HG03558 (cell line): ENCODE measurements around the gene ZNF785.
"Not testable (repeated sequence)": the region's sequence is repeated elsewhere in the genome, so short reads cannot be mapped to it uniquely, and the experiment has no call there.

Experiments
- ATAC-seq: cut with Tn5 transposase; IDR thresholded peaks from one replicate; pipeline ENCODE4 v1.9.1; 2021; ENCODE audit warnings: moderate number of reproducible peaks; ENCODE audit not compliant: unreplicated experiment; ENCODE audit errors: extremely low read depth

ZNF785 gene

DNA sequence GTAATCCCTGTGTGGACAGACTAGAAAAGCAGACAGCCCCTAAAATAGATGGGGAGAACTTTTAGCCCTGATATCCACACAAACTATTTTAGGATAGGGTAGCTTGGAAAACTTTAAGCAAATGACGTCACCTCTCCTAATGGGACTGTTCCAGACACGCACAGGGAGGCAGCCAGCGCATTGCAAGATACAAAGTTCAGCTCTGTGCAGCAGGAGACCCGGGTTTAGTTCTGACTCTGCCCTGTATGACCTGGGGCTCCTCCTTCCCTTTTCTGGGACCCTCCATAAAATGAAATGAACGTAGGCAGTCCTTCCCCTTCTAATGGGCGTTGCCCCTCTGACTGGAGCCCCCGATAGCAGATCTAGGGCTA, 18.4 kb upstream of the ZNF785 start:
- no peak for ATAC-seq

DNA sequence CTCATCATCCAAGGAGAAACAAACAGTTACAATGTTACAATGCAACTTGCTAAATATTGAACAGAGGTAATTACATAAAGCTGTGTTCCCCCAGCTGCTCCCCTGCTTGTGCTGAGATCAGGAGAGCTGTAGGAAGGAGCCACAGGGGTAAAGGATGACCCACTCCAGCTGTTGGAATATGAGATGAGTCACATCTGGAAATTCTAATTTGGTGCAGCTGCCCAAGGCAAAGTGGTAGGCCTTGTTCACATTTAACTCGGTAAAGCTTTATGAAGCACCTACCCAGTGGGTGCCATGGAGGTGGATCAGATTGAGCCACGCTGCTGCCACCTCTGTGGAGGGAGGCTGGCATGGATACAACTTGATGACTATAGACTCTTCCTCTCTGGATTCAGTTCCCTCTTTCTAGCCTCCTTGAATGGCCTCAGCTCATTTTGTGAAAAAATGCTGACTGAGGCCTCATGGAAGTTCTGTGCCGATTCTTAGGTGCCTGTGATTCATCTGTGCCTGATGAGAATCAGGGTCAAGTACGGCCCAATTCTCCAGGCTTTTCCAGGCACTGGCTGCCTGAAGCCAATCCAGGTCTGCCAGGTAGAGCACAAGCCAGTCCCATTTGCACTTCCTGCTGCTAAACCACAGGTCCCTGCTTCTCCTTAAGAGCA, 17.2 kb upstream of the ZNF785 start:
- no peak for ATAC-seq

DNA sequence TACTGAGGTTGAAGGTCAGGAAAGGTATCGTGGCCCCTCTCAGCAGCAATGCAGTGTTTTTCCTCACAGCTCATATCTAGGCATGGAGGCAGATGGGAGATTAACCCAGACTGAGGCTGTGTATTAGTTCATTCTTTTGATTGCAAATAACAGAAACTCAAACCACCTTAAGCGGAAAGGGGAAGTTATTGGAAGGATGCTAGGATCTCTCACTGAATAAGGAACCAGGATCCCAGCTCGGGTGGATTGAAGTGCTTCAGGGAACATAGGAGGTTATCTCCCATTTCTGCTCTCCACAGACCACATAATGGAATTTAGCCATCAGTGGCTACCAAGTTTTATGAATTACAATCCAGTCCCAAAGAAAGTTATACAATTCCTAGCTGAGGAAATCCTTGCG, 16.5 kb upstream of the ZNF785 start:
- no peak for ATAC-seq

DNA sequence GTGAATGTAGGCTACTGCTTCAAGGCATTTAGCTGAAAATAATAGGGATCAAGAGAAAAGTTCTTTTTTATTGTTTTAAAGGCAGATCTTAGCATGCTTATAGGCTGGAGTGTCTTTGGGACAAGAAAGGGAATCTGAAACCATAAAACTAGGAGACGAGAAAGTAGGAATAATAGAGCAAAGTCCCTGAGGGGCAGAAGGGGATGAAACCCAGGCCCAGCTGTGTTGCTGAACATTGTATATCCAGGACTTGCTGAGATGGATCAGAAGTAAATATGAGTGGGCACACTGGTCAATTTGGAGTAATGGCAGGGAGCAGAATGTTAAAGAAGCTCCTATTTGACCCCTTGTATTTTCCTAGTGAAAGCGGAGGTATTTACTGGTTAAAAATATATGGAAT, 15.4 kb upstream of the ZNF785 start:
- no peak for ATAC-seq

DNA sequence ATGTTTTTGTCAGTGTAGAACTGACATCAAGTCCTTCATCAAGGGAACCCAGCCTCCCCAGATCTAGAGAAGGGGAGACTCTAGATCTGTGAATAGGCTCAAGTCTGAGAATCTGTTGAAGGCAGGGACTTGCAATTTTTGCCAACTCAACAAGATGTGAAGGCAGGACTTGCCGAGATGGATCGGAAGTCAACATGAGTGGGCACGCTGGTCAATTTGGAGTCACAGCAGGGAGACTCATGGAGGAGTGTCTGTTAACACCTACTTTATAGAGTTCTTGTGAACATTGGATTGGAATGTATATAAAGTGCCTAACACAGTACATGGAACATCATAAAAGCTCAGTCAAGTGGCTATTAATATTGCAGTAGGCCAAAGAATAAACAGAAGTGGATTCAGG, 14.7 kb upstream of the ZNF785 start:
- no peak for ATAC-seq

DNA sequence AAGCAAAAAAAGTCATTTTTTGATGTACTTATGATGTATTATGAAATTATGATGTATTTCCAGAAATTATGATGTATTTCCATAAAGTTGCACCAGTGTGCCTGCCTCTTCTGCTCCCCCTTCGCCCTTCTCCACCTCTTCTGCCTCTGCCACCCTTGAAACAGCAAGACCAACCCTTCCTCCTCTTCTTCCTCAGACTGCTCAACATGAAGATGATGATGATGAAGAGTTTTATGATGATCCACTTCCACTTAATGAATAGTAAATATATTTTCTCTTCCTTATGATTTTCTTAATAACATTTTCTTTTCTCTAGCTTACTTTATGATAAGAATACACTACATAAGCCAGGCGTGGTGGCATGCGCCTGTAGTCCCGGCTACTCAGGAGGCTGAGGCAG, 7.4 kb upstream of the ZNF785 start:
- ATAC-seq = no peak

DNA sequence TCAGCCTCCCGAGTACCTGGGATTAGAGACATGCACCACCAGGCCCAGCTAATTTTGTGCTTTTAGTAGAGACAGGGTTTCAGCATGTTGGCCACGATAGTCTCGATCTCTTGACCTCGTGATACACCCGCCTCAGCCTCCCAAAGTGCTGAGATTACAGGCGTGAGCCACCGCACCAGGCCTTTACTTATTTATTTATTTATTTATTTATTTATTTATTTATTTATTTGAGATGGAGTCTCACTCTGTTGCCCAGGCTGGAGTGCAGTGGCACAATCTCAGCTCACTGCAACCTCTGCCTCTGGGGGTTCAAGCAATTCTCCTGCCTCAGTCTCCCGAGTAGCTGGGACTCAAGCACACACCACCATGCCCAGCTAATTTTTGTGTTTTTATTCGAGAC, 5.4 kb upstream of the ZNF785 start:
- ATAC-seq = not testable (repeated sequence)

DNA sequence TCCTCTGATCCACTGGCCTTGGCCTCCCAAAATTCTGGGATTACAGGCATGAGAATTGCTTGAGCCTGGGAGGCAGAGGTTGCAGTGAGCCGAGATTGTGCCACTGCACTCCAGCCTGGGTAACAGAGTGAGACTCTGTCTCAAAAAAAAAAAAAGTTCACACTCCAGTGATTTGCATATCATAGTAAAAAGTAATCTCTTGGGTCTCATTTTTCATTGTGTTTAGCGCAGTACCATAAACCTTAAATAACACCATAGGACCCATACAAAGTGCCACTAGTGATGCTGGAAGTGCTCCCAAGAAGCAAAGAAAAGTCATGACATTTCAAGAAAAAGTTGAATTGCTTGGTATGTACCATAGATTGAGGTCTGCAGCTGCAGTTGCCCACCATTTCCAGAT, 4.1 kb upstream of the ZNF785 start:
- ATAC-seq = not testable (repeated sequence)

DNA sequence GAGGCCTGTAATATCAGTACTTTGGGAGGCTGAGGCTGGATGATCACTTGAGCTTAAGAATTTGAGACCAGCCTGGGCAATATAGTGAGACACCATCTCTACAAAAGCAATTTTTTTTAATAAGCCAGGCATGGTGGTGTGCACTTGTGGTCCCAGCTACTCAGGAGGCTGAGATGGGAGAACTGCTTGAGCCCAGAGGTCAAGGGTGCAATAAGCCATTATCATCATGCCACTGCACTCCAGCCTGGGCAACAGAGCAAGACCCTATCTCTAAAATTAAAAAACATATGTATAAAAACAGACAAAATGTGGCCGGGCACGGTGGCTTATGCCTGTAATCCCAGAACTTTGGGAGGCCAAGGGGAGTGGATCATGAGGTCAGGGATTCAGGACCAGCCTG, 3.2 kb upstream of the ZNF785 start:
- no peak for ATAC-seq

DNA sequence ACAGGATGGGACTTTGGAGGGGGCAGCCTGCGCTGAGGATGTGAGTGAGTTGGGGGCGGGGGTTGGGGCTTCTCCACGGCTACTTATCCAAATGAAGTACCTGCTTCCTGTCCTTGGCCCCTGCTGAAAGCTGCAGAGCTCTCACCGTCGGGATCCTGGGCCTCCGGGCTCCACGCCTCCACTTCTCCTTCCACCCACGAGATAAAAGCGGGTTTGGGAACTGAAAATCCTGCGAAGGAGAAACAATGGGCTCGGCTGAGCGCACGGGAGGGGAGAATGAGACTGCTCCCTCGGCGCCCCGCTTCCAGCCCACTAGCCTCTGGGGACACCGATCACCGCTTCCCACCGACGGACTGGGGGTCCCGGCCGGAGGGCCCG, 486 bp downstream of the ZNF785 start:
- no peak for ATAC-seq

DNA sequence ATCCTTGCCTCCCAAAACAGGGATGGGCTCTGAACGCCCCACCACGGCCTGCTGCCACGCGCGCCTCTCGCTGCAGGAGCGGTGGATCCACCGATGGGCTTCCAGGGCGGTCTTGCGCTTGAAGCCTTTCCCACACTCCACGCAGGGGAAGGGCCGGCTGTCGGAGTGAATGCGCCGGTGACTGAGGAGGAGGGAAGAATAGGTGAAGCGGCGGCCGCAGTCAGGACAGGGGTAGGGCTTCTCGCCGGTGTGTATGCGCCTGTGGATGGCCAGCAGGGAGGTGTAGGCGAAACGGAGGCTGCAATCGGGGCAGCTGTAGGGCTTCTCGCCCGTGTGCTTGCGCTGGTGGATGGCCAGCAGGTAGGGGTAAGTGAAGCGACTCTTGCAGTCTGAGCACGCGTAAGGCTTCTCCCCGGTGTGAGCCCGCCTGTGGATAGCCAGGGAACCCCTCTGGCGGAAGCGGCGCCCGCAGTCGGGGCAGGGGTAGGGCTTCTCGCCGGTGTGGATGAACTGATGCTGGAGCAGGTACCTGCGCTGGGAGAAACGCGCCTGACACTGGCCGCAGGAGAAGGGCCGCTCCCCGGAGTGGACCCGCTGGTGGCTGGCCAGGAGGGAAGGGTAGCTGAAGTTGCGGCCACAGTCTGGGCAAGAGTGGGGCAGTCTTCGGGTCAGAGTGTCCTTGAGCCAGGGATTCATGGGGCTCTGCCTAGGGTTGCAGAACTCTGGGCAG, 2.7 kb downstream of the ZNF785 start:
- ATAC-seq = no peak

DNA sequence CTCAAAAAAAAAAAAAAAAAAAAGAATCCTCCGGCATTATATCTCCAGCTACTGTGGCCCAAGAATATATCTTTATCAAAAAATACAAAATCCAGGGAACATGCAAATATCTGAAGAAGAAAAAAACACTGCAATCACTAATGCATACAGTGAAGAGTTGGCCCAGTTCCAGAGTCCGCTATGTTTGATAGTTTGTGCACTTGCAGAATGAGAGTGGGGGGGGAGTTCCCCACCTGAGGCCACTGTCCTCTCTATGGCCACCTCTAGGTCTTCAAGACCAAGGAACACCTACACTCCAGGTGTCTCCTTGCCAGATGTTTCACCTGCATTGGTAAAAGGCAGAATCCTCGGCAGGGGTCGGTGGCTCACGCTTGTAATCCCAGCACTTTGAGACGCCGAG, 4.0 kb downstream of the ZNF785 start:
- ATAC-seq = no peak

DNA sequence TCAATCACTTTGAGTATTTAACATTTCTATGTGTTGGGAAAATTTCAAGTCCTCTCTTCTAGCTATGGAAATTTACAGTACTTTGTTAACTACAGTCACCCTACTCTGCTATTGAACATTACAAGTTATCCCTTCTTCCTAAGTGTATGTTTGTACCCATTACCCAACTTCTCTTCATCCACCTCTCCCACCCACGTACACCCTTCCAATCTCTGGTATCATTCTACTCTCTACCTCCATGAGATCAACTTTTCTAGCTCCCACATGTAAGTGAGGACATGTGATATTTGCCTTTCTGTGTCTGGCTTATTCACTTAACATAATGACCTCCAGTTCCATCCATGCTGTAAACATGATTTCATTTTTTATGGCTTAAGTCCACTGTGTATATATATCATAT, 10.8 kb downstream of the ZNF785 start:
- no peak for ATAC-seq

DNA sequence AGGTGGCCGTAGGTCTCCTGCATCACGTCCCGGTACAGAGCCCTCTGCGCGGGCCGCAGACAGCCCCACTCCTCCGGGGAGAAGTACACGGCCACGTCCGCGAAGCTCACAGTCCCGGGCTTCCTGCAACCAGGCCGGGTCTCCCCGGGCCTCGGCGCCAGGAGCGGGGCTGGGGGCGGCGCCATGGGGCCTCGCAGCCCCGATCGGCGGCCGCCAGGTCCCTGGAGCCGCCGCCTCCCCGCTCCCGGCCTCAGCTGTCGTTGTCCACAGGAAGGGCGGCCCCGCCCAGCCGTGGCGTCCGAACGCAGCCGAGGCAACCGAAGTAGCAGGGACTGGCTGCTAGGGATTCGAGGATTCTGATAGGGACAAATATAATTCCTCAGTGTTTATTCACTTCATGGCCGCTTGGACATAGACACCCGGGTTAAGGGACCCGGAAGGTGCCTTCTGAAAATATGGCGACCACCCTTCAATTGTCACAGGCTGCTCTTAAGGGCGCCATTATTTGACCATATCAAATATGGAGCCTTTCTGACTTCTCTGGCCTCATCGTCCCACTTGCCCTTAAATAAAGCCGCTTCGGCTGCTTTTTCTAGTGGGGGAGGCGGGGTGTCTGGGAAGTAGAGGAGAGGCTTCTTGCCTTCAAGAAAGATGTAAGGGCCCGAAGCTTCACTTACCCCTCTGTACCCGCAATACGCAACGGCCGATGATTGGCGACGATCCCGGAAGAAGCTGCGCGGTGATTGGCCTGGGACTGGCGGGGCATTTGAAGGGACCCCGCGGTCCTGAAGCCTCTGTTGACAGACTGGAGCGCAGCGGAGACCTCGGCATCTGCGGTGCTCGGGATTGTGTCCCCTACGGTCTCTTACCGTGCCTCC, 13.8 kb downstream of the ZNF785 start, which contains the start of gene ZNF688:
Gene ZNF688, minus strand, starts transcription at position 270 of the 878 bp plus-strand sequence. Its CDS starts 85 bp downstream, at position 185.
- no peak for ATAC-seq

DNA sequence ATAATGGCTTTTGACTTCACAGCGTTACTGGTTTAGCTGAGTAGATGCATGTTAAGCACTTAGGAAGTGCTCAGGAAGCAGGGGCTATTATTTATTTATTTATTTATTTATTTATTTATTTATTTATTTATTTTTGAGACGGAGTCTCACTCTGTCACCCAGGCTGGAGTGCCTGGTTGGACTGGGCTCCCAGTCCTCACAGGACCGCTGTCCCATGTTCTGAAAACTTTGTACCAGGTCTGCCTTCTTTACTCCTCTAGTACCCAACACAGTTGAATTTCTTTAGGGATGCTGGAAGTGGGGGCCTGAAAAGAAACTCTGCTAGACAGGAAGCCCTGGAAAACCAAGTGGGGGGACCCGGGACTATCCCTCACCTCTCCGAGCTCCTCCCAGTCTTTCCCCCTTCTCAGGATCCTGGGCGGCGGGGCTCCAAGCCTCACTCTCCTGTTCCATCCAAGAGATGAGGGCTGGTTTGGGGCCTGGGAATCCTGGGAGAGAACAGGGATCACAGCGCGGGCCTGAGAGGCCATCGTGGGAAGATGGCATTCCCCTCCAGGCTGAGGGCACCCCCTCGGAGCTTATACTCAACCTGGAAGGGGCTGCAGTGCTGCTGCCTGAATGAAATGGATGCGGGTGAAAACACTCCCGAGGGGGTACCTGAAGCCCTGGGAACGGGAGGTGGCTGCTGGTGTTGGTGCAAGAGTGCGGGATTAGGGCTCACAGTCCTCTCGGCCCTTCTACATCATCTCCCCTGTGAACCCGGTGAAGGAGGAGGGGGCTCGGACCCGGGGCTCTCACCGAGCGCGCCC, 14.7 kb downstream of the ZNF785 start:
- no peak for ATAC-seq

DNA sequence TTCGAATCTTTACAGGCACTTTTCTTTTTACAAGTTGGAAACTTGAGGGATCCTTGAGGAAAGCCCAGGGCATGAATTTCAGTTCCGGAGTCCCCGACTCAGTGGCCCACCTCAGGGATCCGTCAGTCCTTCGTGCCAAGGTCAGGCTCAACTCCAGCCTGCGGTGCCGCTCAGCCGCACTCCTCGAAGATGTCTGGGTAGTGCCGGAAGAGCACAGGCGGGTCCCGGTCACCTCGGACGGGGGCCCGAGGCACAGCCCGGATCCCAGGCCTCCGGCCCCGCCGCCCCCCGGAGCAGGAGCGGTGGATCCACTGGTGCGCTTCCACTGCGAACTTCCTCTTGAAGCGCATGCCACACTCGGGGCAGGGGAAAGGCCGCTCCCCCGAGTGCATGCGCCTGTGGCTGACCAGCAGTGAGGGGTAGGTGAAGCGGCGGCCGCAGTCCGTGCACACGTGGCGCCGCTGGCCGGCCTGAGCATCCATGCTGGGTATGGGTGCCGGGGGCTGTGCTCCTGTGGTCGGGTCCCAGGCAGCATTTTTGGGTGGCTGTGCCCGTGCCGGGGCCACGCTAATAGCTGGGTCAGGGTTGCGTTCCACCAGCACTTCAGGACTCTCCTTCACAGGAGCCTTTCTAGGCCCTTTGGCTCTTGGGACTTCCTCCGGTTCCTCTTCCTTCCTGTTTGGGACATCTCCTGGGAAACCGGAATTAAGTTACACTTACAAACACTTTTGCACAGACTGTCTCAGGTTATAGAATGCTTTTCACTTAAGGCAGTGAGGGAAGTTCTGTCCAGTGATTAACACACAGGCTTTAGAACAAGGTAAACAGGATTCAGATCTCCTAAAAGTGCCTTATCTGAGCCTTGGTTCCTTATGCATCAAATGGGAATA, 15.5 kb downstream of the ZNF785 start:
- no peak for ATAC-seq

DNA sequence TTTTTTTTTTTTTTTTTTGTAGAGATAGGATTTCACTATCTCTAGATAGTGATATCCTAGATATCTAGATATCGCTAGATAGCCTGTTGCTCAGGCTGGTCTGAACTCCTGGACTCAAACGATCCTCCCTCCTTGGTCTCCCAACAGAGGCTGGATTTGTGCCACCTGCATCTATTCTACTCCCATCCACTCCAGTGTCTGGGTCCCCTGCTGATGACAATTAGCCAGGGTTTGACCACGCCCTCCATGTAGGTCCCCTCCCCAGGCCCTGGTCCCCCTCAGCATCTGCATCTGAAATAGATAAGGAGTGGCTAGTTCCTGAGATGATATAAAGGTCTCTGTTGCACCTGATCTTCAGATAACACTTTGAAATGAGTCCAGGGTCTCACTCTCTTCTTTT, 16.2 kb downstream of the ZNF785 start:
- ATAC-seq = no peak

DNA sequence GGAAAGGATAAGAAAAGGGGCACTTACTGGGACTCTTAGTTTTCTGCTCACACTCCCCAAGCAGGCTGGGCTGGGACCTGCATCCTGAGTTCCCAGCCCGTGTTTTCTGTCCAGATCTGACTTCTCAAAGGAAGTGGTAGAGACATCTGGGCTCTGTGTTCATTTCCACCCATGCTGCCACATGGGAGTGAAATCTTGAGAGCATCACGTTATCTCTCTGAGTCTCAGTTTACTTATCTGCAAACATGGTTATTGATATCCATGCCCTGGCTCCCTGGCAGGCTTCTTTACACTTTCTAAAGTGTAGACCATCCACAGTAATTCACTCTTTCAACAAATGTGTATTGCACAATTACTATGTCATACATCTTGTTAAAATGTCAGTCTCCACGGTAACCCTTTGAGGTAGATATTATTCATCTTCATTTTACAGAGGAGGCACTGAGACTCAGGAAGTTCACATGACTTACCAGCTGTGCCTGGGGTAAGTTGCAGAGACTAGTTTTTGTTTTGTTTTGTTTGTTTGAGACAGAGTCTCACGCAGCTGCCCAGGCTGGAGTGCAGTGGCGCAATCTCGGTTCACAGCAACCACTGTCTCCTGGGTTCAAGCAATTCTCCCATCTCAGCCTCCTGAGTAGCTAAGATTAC, 17.4 kb downstream of the ZNF785 start:
- no peak for ATAC-seq
